IPS-NIHi11 (cell line): ENCODE results near the gene SH3PXD2B.
"Not testable (repeated sequence)": the region's sequence is repeated elsewhere in the genome, so short reads cannot be mapped to it uniquely, and the experiment has no call there.

Source experiments
- DNase-seq: peaks from one replicate; pipeline ENCODE4 v3.0.0; 2012; ENCODE audit warnings: mixed read lengths, low spot score

Gene SH3PXD2B

GRCh38 chr5:172417983-172418630, 36.2 kb downstream of the SH3PXD2B start:
- DNase-seq = no peak

- DNase-seq = no peak
Measured at GRCh38 chr5:172417130-172417841, 37.0 kb downstream of the SH3PXD2B start.

- no peak for DNase-seq
Measured at GRCh38 chr5:172415362-172416275, 38.7 kb downstream of the SH3PXD2B start.

- no peak for DNase-seq
Measured at GRCh38 chr5:172414531-172415361, 39.6 kb downstream of the SH3PXD2B start.

GRCh38 chr5:172413601-172414171, 40.6 kb downstream of the SH3PXD2B start:
- no peak for DNase-seq

- no peak for DNase-seq
Measured at GRCh38 chr5:172412724-172413286, 41.5 kb downstream of the SH3PXD2B start.

- no peak for DNase-seq
Measured at GRCh38 chr5:172411484-172412072, 42.7 kb downstream of the SH3PXD2B start.

GRCh38 chr5:172410662-172411483, 43.5 kb downstream of the SH3PXD2B start:
- no peak for DNase-seq

GRCh38 chr5:172410160-172410559, 44.2 kb downstream of the SH3PXD2B start:
- no peak for DNase-seq

GRCh38 chr5:172409477-172409876, 44.8 kb downstream of the SH3PXD2B start:
- DNase-seq = not testable (repeated sequence)

- no peak for DNase-seq
Measured at GRCh38 chr5:172407822-172408221, 46.5 kb downstream of the SH3PXD2B start.

- DNase-seq = no peak
Measured at GRCh38 chr5:172407241-172407691, 47.1 kb downstream of the SH3PXD2B start.

- DNase-seq = no peak
Measured at GRCh38 chr5:172405226-172406107, 48.9 kb downstream of the SH3PXD2B start.

GRCh38 chr5:172404746-172405145, 49.6 kb downstream of the SH3PXD2B start:
- DNase-seq = no peak

- DNase-seq = no peak
Measured at GRCh38 chr5:172403817-172404216, 50.5 kb downstream of the SH3PXD2B start.

- peak; percentile 41 for DNase-seq
Measured at GRCh38 chr5:172403189-172403796, 51.0 kb downstream of the SH3PXD2B start.

- no peak for DNase-seq
Measured at GRCh38 chr5:172402531-172403188, 51.7 kb downstream of the SH3PXD2B start.

- DNase-seq = not testable (repeated sequence)
Measured at GRCh38 chr5:172402031-172402430, 52.3 kb downstream of the SH3PXD2B start.
